PFSK-1 (cell line): ENCODE data around the gene OVOL1.

Experiments
- FOXP2 ChIP-seq: optimal IDR thresholded peaks from 2 replicates; pipeline ENCODE3; 2011; ENCODE audit warnings: borderline replicate concordance, control low read depth, inconsistent platforms; ENCODE audit not compliant: insufficient read depth; ENCODE audit errors: extremely low read length, extremely low read depth
- POLR2AphosphoS5 ChIP-seq: IDR thresholded peaks from 2 replicates; pipeline ENCODE4 v1.6.1; 2012; ENCODE audit warnings: low read depth, mild to moderate bottlenecking, control low read depth, low read length, moderate library complexity
- SIN3A ChIP-seq: IDR thresholded peaks from 2 replicates; pipeline ENCODE4 v1.6.1; 2012; ENCODE audit warnings: mild to moderate bottlenecking, low read length, moderate library complexity, borderline replicate concordance; ENCODE audit not compliant: insufficient read depth
- TAF1 ChIP-seq: IDR thresholded peaks from 2 replicates; pipeline ENCODE4 v1.6.1; 2012; ENCODE audit warnings: low read length, control low read depth, borderline replicate concordance; ENCODE audit not compliant: insufficient read depth
- TF ChIP-seq, protein P1 (sequence below), 2 experiments: IDR thresholded peaks; 2 replicates each; pipeline versions ENCODE4 v1.6.1 to v1.8.0; 2011 to 2012; ENCODE audit warnings: low read depth in 2 of 2, low read length in 2 of 2, control low read depth in 1 of 2, inconsistent platforms in 1 of 2, mild to moderate bottlenecking in 1 of 2, moderate library complexity in 1 of 2; ENCODE audit not compliant: insufficient read depth in 1 of 2

The OVOL1 gene

DNA sequence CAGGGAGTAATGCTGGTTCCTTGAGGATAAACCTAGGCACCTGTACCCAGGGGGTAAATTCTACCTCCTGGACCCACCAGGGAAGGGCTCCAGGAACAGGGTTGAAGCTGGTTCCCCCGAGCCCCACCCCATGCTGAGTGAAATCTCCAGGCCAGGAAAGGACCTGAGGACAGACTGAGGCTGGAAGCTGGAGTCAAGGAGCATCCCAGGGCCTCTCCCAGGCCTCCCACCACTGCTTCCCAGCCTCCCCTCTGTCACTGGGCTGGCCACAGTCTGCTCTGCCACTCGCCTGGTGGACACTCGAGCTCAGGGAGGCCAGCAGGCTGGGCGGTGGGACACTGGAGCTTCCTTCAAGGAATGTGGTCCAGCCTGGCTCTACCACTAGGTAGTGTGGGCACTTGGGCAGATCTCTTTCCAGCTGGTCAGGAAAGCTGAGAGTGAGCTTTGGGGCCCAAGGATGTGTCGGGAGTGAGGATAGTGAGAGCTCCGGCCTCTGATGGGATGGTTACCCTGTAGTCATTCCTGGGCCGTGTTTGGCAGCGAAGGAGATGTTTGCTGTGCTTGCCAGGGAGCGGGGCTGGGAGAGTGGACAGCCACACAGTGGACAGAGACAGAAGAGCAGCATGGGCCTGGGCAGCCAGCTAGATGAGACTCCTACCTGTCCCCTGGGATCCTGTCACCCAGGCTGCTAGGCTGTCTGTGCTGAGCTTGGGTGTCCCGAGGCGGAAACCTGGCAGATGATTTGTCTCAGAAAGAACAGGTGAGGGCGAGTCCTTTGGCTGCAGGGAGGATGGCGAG, 3.4 kb downstream of the OVOL1 start:
- TF ChIP-seq POLR2AphosphoS5 = no peak
- TF ChIP-seq, protein P1, sequence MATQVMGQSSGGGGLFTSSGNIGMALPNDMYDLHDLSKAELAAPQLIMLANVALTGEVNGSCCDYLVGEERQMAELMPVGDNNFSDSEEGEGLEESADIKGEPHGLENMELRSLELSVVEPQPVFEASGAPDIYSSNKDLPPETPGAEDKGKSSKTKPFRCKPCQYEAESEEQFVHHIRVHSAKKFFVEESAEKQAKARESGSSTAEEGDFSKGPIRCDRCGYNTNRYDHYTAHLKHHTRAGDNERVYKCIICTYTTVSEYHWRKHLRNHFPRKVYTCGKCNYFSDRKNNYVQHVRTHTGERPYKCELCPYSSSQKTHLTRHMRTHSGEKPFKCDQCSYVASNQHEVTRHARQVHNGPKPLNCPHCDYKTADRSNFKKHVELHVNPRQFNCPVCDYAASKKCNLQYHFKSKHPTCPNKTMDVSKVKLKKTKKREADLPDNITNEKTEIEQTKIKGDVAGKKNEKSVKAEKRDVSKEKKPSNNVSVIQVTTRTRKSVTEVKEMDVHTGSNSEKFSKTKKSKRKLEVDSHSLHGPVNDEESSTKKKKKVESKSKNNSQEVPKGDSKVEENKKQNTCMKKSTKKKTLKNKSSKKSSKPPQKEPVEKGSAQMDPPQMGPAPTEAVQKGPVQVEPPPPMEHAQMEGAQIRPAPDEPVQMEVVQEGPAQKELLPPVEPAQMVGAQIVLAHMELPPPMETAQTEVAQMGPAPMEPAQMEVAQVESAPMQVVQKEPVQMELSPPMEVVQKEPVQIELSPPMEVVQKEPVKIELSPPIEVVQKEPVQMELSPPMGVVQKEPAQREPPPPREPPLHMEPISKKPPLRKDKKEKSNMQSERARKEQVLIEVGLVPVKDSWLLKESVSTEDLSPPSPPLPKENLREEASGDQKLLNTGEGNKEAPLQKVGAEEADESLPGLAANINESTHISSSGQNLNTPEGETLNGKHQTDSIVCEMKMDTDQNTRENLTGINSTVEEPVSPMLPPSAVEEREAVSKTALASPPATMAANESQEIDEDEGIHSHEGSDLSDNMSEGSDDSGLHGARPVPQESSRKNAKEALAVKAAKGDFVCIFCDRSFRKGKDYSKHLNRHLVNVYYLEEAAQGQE (IDR thresholded peaks at IDR 0.05; ENCODE audit: insufficient read depth in 1 of 2, low read depth in 2 of 2, low read length in 2 of 2) = no peak
- no peak for TF ChIP-seq TAF1
- no peak for TF ChIP-seq FOXP2
- no peak for TF ChIP-seq SIN3A

- TF ChIP-seq FOXP2 = no peak
- no peak for TF ChIP-seq TAF1
- TF ChIP-seq POLR2AphosphoS5 = no peak
- TF ChIP-seq, protein P1 (IDR thresholded peaks at IDR 0.05; ENCODE audit: insufficient read depth in 1 of 2, low read depth in 2 of 2, low read length in 2 of 2) = no peak
- TF ChIP-seq SIN3A = no peak
Observed at GRCh38 chr11:65790902-65791650, 4.2 kb downstream of the OVOL1 start.

DNA sequence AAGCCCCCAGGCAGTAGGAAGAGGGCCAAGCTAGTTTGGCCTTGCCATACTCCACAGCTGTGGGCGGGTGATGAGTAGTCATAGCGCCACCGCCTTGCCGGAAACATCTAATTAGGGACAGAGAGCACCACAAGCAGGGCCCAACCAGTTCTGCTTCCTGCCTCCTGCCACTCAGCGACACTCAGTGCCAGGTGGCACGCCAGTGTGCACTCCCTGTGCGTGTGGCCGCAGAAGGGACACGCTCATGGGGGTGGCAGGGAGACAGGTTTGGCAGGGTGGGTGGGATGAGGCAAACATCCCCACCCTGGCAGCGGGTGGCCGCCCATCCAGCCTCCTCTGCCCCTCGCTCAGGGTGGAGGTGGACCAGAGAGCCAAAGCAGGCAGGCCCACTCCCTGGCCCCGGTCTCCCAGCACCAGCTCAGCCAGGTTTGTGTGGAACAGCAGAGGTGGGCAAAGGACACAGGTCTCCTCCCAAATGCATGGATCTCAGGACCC, 4.9 kb downstream of the OVOL1 start:
- TF ChIP-seq FOXP2 (no peak), SIN3A (no peak), POLR2AphosphoS5 (no peak), TAF1 (no peak)
- TF ChIP-seq, protein P1 (IDR thresholded peaks at IDR 0.05; ENCODE audit: insufficient read depth in 1 of 2, low read depth in 2 of 2, low read length in 2 of 2) = no peak

DNA sequence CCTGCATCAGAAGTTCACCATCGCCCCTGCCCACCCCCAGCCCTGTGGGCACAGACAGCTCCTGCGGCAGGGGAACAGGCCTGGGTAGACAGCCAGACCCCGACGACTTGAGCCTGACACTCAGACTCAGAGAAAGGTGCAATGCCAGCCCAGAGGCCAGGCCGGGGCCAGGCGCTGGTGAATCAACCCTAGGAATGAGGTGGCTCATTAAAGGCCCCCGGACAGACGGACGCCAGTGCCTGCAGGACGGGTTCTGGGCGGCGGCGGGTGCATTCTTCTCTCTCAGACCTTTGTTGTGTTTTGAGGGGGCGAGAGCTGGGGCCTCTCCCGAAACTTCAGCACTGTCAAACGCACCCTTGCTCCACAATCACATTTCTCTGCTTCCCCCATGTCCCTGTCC, 5.6 kb downstream of the OVOL1 start:
- TF ChIP-seq FOXP2 (no peak), SIN3A (no peak), TAF1 (no peak)
- TF ChIP-seq, protein P1 (IDR thresholded peaks at IDR 0.05; ENCODE audit: insufficient read depth in 1 of 2, low read depth in 2 of 2, low read length in 2 of 2) = no peak
